HepG2 (cell line): ENCODE results near the gene CXCL3. TPM values are rescaled to one million over a fixed set of nuclear protein-coding genes. Genes with fewer than 3 reads are reported as not detected.
A peak's percentile ranks its signal among the peaks of the same experiment; 100 is the strongest.

Experiments
- ATAC-seq: fragments of 200-7000 bp; cut with Tn5 transposase; 3 replicates; pipeline ENCODE4 v1.9.1; 2020; ENCODE audit warnings: mild to moderate bottlenecking, moderate library complexity
- BruUV-seq: library from RNA; stranded (reverse); fragments of 400-500 nt; replicated peaks from 2 replicates; lab custom pipeline; 2021; lab: Mats Ljungman, UMichigan
- CTCF ChIA-PET: fragments of 300-600 bp; formaldehyde crosslinking; extraction: SDS; loops from one replicate; lab custom pipeline; 2021; ENCODE audit warnings: low total read pairs, inconsistent platforms, low intra/inter-chr PET ratio; lab: Yijun Ruan, JAX
- POLR2A ChIA-PET: fragments of 350-600 bp; sonication (Branson Sonifier 250); formaldehyde crosslinking; loops from one replicate; lab custom pipeline; 2020; ENCODE audit warnings: antibody characterized with exemption, inconsistent platforms; lab: Yijun Ruan, JAX
- DNase-seq: peaks from one replicate; pipeline ENCODE4 v3.0.0-alpha.2; 2015; ENCODE audit warnings: low spot score
- FAIRE-seq: peaks from 3 replicates; lab custom pipeline; 2011; peaks lifted over from hg19 to GRCh38; lab: Jason Lieb, UNC
- H2AFZ ChIP-seq: one replicate; pipeline ENCODE4 v1.6.1; 2011; ENCODE audit warnings: low read length, inconsistent platforms
- H3K27ac ChIP-seq: fragments of 300-600 bp; 3 replicates; pipeline ENCODE4 v1.8.0; 2011; ENCODE audit warnings: mixed run types, mild to moderate bottlenecking, mixed read lengths, low read length, inconsistent platforms; ENCODE audit not compliant: insufficient read depth; ENCODE audit errors: extremely low read length
- H3K27me3 ChIP-seq, 2 experiments: fragments of 200-600 bp in 1 of 2; 2 replicates in 1 of 2; 3 replicates in 1 of 2; pipeline versions ENCODE4 v1.6.0 to v1.8.0; 2011; ENCODE audit warnings: low read length in 2 of 2, mild to moderate bottlenecking in 2 of 2, moderate library complexity in 2 of 2, inconsistent platforms in 1 of 2; ENCODE audit not compliant: insufficient read depth in 2 of 2, control insufficient read depth in 1 of 2
- H3K36me3 ChIP-seq, 2 experiments: fragments of 200-600 bp in 1 of 2; replicated peaks in 1 of 2; 2 replicates in 1 of 2; 3 replicates in 1 of 2; pipeline versions ENCODE4 v1.5.1 to v1.8.0; 2011; ENCODE audit warnings: low read length in 2 of 2, inconsistent platforms in 1 of 2; ENCODE audit not compliant: insufficient read depth in 2 of 2, control insufficient read depth in 1 of 2
- H3K4me1 ChIP-seq: 2 replicates; pipeline ENCODE4 v1.5.1; 2012; ENCODE audit warnings: low read length, inconsistent platforms; ENCODE audit not compliant: insufficient read depth
- H3K4me2 ChIP-seq: 2 replicates; pipeline ENCODE4 v1.6.0; 2011; ENCODE audit warnings: low read depth, low read length, inconsistent platforms
- H3K4me3 ChIP-seq, 3 experiments: fragments of 200-600 bp in 1 of 3; sonication (generic), shearing (Covaris generic) in 1 of 3; replicated peaks in 1 of 3; 2 replicates each; pipeline ENCODE4 v1.5.1; 2011 to 2016; ENCODE audit warnings: low read length in 3 of 3, inconsistent platforms in 2 of 3, low read depth in 2 of 3, mild to moderate bottlenecking in 2 of 3, control low read depth in 1 of 3, mixed read lengths in 1 of 3; ENCODE audit not compliant: insufficient read depth in 1 of 3
- H3K79me2 ChIP-seq: one replicate; pipeline ENCODE4 v1.6.1; 2011; ENCODE audit warnings: low read length, inconsistent platforms; ENCODE audit not compliant: insufficient read depth
- H3K9ac ChIP-seq: 2 replicates; pipeline ENCODE4 v1.6.0; 2011; ENCODE audit warnings: mild to moderate bottlenecking, low read depth, low read length, inconsistent platforms; ENCODE audit not compliant: insufficient read depth
- H3K9me3 ChIP-seq: 2 replicates; pipeline ENCODE4 v1.5.1; 2012; ENCODE audit warnings: mild to moderate bottlenecking, low read length
- H4K20me1 ChIP-seq: 2 replicates; pipeline ENCODE4 v1.6.0; 2011; ENCODE audit warnings: inconsistent platforms, mild to moderate bottlenecking, low read length, moderate library complexity; ENCODE audit not compliant: insufficient read depth
- ZNF737 ChIP-seq: sonication (generic); formaldehyde crosslinking; IDR thresholded peaks from 2 replicates; pipeline ENCODE4 v1.5.0; 2020; ENCODE audit warnings: missing genetic modification reagents, mild to moderate bottlenecking, borderline replicate concordance
- ZNF780A ChIP-seq: sonication (generic); formaldehyde crosslinking; IDR thresholded peaks from 2 replicates; pipeline ENCODE4 v1.8.0; 2022; ENCODE audit warnings: mild to moderate bottlenecking, missing genetic modification reagents, moderate library complexity
- whole genome bisulfite sequencing: methylation state at CpG from one replicate; pipeline ENCODE4 v1.1.6; 2017; ENCODE audit warnings: low lambda C conversion rate; 5-methylcytosine and 5-hydroxymethylcytosine counted together
- in situ Hi-C: cut with HindIII; loops from 2 replicates; pipeline ENCODE4 v1.10.0; 2017; ENCODE audit warnings: low pct_unique_long_range_greater_than_20kb; ENCODE audit not compliant: extremely low pct_ligation_motif_present
- intact Hi-C: fragments of 100-400 bp; cut with micrococcal nuclease; formaldehyde crosslinking; loops from one replicate; pipeline ENCODE4 v1.10.0; 2022; ENCODE audit not compliant: unreplicated experiment
- polyA plus RNA-seq, 8 experiments: library from polyadenylated mRNA; depleted of rRNA in 3 of 8; stranded (reverse) in 7 of 8; unstranded in 1 of 8; fragments of >200 nt; fragmentation: Illumina TruSeq in 4 of 8; extraction: Trizol in 4 of 8; gene quantifications; 2 replicates each; pipeline versions ENCODE4 v1.2.1 to v1.2.3, GENCODE V29; 2011 to 2016; ENCODE audit warnings: low read depth in 4 of 8, missing spikeins in 1 of 8, mixed read lengths in 1 of 8; ENCODE audit not compliant: insufficient read depth in 1 of 8
- total RNA-seq, 5 experiments: library from RNA; depleted of rRNA; stranded (reverse); fragments of >200 nt; fragmentation: Illumina TruSeq; extraction: Trizol; gene quantifications; 2 replicates each; pipeline ENCODE4 v1.2.3, GENCODE V29; 2016; ENCODE audit warnings: low read depth in 1 of 5
- TF ChIP-seq, protein P1 (sequence below): sonication (generic); formaldehyde crosslinking; IDR thresholded peaks from 2 replicates; pipeline ENCODE4 v1.5.0; 2020; ENCODE audit warnings: mild to moderate bottlenecking, missing genetic modification reagents, moderate library complexity
- TF ChIP-seq, protein P2 (sequence below): sonication (generic); formaldehyde crosslinking; IDR thresholded peaks from 2 replicates; pipeline ENCODE4 v1.4.0; 2020; ENCODE audit warnings: low read depth, missing genetic modification reagents
- TF ChIP-seq, protein P3 (sequence below): sonication (generic); formaldehyde crosslinking; IDR thresholded peaks from 2 replicates; pipeline ENCODE4 v1.4.0; 2020; ENCODE audit warnings: missing genetic modification reagents, mild to moderate bottlenecking, borderline replicate concordance

Gene CXCL3
- total and polyA plus RNA-seq, 2 of the 13 experiments (the other 11 are each of a cell fraction or from before 2014, with no cell fraction given) = 0.13 TPM; not detected in 1

- no peak for DNase-seq
- in situ Hi-C loops (no loop called here), intact Hi-C loops (no loop called here)
- Histone ChIP-seq H3K9me3 (no peaks in the 10 kb centered on the region), H3K79me2 (no peaks in the 10 kb centered on the region), H4K20me1 (no peaks in the 10 kb centered on the region), H3K27me3 (peaks cover 1 to 18% of the 10 kb centered on the region in 2 experiments), H3K9ac (no peak overlapping the region), H3K4me2 (no peak overlapping the region), H2AFZ (no peak overlapping the region), H3K4me3 (no peak overlapping the region), H3K4me1 (peaks cover 15% of the 10 kb centered on the region), H3K27ac (no peak overlapping the region), H3K36me3 (no peaks in the 10 kb centered on the region)
- ChIA-PET POLR2A (no interaction called here), CTCF (no interaction called here)
- no TSS peak for BruUV-seq
- WGBS = 20% methylated on average over 2 of the region's 2 CpGs
- FAIRE-seq = no peak
- no peak for ATAC-seq
- TF ChIP-seq, protein P1, sequence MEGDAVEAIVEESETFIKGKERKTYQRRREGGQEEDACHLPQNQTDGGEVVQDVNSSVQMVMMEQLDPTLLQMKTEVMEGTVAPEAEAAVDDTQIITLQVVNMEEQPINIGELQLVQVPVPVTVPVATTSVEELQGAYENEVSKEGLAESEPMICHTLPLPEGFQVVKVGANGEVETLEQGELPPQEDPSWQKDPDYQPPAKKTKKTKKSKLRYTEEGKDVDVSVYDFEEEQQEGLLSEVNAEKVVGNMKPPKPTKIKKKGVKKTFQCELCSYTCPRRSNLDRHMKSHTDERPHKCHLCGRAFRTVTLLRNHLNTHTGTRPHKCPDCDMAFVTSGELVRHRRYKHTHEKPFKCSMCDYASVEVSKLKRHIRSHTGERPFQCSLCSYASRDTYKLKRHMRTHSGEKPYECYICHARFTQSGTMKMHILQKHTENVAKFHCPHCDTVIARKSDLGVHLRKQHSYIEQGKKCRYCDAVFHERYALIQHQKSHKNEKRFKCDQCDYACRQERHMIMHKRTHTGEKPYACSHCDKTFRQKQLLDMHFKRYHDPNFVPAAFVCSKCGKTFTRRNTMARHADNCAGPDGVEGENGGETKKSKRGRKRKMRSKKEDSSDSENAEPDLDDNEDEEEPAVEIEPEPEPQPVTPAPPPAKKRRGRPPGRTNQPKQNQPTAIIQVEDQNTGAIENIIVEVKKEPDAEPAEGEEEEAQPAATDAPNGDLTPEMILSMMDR (CRISPR knock-in tag) = 0 out of 2 replicates have a peak, but pooled peaks have one; percentile 19
- TF ChIP-seq, protein P2, sequence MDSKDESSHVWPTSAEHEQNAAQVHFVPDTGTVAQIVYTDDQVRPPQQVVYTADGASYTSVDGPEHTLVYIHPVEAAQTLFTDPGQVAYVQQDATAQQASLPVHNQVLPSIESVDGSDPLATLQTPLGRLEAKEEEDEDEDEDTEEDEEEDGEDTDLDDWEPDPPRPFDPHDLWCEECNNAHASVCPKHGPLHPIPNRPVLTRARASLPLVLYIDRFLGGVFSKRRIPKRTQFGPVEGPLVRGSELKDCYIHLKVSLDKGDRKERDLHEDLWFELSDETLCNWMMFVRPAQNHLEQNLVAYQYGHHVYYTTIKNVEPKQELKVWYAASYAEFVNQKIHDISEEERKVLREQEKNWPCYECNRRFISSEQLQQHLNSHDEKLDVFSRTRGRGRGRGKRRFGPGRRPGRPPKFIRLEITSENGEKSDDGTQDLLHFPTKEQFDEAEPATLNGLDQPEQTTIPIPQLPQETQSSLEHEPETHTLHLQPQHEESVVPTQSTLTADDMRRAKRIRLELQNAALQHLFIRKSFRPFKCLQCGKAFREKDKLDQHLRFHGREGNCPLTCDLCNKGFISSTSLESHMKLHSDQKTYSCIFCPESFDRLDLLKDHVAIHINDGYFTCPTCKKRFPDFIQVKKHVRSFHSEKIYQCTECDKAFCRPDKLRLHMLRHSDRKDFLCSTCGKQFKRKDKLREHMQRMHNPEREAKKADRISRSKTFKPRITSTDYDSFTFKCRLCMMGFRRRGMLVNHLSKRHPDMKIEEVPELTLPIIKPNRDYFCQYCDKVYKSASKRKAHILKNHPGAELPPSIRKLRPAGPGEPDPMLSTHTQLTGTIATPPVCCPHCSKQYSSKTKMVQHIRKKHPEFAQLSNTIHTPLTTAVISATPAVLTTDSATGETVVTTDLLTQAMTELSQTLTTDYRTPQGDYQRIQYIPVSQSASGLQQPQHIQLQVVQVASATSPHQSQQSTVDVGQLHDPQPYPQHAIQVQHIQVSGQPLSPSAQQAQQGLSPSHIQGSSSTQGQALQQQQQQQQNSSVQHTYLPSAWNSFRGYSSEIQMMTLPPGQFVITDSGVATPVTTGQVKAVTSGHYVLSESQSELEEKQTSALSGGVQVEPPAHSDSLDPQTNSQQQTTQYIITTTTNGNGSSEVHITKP (CRISPR knock-in tag) = no peak
- TF ChIP-seq ZNF780A (CRISPR knock-in tag) = no peak
- TF ChIP-seq, protein P3, sequence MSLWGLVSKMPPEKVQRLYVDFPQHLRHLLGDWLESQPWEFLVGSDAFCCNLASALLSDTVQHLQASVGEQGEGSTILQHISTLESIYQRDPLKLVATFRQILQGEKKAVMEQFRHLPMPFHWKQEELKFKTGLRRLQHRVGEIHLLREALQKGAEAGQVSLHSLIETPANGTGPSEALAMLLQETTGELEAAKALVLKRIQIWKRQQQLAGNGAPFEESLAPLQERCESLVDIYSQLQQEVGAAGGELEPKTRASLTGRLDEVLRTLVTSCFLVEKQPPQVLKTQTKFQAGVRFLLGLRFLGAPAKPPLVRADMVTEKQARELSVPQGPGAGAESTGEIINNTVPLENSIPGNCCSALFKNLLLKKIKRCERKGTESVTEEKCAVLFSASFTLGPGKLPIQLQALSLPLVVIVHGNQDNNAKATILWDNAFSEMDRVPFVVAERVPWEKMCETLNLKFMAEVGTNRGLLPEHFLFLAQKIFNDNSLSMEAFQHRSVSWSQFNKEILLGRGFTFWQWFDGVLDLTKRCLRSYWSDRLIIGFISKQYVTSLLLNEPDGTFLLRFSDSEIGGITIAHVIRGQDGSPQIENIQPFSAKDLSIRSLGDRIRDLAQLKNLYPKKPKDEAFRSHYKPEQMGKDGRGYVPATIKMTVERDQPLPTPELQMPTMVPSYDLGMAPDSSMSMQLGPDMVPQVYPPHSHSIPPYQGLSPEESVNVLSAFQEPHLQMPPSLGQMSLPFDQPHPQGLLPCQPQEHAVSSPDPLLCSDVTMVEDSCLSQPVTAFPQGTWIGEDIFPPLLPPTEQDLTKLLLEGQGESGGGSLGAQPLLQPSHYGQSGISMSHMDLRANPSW (CRISPR knock-in tag) = no peak
- TF ChIP-seq ZNF737 = no peak
Measured at GRCh38 chr4:74042681-74043080, 4.2 kb upstream of the CXCL3 start.
